NCI-H69 (cell line): Measurements from ENCODE around the gene ZSCAN21.

ENCODE experiments used
- DNase-seq: peaks from one replicate; lab custom pipeline; 2025; lab: John Stamatoyannopoulos, UW

The ZSCAN21 gene

DNA sequence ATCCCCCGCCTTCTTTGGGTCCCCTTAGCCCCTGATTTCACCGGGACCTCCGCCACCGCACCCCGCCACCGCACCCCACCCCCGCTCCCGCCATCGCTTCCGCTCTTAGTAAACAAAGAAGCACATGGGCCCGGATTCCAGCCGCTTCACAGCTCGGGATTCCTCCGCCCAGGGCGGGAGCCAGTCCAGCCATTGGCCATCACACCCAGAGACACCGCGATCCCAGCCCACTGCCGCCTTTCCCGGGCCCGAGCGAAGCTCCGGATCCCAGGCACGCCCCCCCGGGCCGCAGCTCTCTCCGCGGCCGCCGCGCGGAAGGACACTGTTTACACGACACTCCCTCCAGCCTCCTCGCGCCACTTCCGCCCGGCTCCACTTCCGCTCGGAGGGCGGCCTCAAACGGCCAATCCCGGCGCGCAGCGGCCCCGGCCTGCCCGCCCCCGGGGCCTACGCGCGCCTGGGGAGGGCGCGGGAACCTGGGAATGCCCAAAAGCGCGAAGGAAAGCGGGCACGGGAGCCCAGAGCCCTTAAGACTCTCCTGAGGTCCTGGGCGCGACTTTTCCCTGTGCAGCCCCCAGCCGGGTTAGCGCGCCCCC, 50.9 kb downstream of the ZSCAN21 start:
- DNase-seq: peak; percentile 99

DNA sequence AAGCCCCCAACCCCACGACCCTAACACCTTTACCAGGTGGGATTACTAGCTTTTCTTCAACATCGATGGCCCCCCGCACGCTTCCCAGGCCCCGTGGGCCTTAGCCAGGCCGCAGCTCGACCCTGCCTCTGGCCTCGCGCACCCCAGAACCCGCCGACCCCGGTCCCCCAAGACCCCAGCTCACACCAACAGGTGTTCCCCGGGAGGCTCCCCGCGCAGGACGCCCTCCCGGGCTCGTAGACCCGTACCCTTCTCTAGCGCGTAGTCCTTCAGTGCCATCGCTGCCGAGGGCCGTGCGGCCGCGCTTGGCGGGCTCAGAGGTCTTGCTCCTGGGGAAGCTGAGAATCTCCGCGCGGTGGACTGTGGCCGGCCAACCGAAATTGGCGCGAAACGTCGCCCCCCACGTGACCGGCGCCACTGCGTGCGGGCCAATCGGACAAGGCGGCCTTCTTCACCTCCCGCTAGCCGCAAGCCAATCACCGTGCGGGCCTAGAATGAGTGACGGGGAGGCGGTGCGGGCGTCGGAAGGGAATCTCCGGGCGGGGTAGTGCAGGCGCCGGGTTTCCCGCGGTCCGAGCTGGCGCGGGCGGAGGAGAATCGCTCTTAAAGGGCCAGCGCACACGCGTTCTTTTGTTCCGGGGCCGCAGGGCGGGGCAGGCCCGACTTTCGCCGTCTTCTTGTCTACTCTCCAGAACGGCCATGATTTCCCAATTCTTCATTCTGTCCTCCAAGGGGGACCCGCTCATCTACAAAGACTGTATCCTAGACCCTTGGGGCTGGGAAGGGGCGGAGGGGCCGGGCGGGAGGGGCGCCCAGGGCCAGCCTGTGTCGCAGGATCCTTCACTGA, 51.7 kb downstream of the ZSCAN21 start, which contains the start of the genes AP4M1 and MCM7:
TSS of gene AP4M1 (plus strand) at position 628 of the 847 bp plus-strand sequence. CDS start at position 700, 72 bp downstream.
TSS of gene MCM7 (minus strand) at position 382 of the 847 bp plus-strand sequence. CDS start at position 279, 103 bp downstream.
- peak; percentile 100 for DNase-seq

DNA sequence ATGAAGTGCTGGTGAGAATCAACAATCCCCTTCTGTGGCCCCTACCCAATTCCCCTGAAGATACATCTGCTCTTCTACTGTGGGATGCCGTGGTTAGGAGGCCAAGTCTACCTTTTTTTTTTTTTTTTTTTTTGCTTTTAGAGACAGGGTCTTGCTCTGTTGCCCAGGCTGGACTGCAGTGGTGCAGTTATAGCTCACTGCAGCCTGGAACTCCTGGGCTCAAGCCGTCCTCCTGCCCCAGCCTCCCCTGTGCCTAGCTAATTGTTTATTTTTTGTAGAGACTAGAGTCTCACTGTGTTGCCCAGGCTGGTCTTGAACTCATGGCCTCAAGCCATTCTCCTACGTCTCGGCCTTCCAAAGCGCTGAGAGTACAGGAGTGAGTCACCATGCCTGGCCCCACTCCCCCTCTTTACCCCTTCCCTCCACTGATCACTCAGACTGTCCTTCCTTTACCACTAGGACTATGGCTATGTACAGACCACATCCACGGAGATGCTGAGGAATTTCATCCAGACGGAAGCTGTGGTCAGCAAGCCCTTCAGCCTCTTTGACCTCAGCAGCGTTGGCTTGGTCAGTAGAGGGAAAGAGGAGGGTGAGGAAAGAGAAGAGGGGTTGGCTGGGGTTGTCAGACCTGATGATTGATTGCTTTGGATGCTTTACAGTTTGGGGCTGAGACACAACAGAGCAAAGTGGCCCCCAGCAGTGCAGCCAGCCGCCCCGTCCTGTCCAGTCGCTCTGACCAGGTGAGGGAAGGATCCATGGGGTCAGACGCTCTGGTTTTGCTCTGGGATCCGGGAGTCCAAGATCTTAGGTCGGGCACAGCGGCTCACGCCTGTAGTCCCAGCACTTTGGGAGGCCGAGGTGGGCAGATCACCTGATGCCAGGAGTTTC, 53.6 kb downstream of the ZSCAN21 start:
- no peak for DNase-seq

DNA sequence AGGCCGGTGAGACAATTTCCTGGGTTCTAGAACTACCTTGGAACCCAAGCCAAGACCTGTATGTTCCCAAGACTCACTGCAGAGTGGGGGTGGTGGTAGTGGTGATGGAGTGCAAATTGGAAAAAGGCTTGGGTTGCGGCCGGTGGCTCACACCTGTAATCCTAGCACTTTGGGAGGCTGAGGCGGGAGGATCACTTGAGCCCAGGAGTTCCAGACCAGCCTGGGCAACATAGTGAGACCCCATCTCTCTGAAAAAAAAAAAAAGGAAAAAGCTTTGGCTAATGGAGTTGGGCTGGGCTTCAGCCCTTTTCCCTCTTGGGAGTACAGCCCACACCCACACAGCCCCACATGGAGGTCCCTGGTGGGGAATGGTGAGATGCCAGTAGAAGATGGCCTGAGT, 56.0 kb downstream of the ZSCAN21 start:
- no peak for DNase-seq

DNA sequence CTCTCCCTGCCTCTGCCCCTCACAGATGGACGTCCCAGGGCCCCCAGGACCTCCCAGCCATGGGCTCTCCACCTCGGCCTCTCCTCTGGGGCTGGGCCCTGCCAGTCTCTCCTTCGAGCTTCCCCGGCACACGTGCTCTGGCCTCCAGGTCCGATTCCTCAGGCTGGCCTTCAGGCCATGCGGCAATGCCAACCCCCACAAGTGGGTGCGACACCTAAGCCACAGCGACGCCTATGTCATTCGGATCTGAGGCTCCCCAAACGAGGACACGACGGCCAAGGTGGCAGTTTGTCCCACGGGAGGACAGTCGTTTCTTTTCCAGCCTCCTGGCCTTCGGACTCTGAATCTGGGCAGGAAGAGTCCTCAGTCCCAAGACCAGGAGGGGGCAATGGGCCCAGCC, 57.1 kb downstream of the ZSCAN21 start:
- DNase-seq: no peak

DNA sequence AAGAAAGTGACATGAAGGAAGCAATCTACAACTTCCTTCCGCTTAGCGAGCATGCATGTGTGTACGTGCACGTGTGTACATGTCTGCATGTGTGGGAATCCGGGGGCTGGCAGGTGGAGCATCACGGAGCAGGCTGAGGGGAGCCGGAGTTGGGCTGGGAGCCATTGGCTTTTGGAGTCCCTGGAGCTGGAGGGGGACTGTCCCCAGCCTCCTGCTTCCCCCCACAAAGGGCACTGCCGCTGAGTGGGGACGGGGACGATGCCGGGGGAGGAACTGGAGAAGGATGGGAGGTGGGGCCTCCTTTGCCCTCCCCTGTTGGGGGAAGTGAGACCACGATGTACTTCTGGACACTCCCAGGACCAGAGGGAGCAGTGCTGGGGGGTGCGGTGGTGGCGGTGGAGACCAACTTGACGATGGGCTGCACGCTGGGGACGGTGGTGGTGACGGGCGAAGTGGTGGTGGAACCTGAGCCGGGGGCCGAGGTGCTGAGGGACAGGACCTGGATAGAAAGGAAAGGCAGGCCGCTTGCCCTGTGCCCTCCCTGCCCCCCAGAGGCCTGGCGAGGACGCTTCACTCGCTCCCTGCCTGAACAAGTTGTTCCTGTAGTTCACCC, 57.7 kb downstream of the ZSCAN21 start:
- DNase-seq: no peak

DNA sequence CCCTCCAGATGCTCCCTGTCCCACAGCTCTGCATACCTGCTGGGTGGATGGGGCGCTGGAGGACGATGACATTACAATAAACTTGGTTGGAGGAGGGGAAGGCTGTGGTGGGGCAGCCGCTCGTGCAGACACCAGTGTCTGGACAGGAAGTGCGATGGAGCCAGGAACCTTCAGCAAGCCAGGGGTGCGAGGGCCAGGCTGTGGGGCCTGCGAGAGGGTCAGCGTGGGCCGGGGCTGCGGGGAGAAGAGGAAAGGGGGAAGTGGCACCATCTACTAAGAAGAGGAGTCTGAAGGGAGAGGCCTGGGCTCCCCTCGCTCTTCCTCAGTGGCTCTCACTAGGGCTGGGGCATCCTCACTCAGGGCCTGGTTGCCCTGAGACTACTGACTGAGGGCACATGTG, 58.3 kb downstream of the ZSCAN21 start:
- DNase-seq: no peak

DNA sequence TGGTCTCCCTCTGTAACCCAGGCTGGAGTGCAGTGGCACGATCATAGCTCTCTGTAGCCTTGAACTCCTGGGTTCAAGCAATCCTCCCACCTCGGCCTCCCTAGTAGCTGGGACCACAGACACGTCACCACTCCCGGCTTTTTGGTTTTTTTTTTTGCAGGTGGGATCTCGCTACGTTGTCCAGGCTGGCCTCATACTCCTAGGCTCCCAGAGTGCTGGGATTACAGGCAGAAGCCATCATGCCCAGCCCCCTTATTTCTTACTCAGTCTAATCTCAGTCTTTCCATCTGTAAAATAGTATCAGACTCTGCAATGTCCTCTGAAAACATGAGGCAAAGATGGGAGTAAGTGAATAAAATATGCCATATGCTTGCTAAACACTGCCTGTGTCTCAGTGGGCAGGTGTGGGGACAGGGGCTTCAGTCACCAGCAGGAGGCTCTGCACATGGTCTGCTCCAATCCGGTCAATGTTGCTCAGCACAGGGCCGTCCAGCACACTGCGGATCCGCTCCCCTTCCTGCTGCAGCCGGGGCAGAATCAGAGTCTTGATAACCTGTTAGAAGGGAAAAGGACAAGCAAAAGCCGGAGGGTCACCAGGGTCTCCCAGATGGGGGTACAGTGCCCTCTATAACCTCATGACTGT, 60.1 kb downstream of the ZSCAN21 start:
- no peak for DNase-seq

DNA sequence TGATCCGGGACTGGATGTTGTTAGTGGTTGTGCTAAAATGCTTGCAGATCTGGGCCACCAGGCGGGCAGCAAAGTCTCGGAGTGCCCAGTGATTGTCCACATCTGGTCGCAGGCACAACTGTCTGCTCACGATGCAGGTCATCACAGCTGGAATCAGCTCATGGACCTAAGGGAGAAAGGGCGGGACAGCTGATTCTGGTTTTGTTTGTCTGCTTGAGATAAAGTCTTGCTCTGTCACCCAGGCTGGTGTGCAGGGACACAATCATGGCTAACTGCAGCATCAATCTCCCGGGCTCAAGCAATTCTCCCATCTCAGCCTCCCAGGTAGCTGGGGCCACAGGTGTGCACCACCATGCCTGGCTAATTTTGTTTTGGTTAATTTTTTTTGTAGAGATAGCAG, 61.6 kb downstream of the ZSCAN21 start:
- DNase-seq: no peak

DNA sequence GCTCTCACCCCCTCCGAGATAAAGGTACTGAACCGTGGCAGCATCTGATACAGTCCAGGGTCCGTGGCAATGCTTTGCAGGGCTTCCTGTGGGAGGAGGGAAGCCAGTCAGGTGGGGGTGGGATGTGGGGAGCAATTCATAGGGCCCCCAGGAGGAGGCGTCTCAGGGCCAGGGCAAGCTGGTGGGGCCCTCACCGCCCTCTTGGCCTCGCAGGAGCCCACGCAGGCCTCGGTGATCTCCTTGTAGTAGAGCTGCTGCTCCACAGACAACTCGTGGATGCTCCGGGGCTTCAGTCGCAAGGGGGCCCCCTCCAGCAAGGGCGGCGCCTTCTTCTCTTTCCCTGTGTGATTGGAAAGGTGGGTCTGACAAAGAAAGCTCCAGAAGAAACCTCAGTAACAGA, 62.3 kb downstream of the ZSCAN21 start:
- no peak for DNase-seq
